H7 (cell line): ENCODE results near the gene WWC2. TPM values are rescaled to one million over a fixed set of nuclear protein-coding genes. Genes with fewer than 3 reads are reported as not detected.

Source experiments
- DNase-seq: peaks from one replicate; pipeline ENCODE4 v3.0.0; 2012
- H3K27me3 ChIP-seq: 2 replicates; pipeline ENCODE4 v1.6.0; 2011; ENCODE audit warnings: mild to moderate bottlenecking, low read length; ENCODE audit not compliant: control insufficient read depth, insufficient read depth
- H3K36me3 ChIP-seq: replicated peaks from 2 replicates; pipeline ENCODE4 v1.5.1; 2011; ENCODE audit warnings: low read length; ENCODE audit not compliant: control insufficient read depth, insufficient read depth
- H3K4me3 ChIP-seq: 2 replicates; pipeline ENCODE4 v1.5.1; 2011; ENCODE audit warnings: low read depth, mild to moderate bottlenecking, control low read depth, low read length, moderate library complexity; ENCODE audit not compliant: insufficient read depth
- total RNA-seq: library from RNA; depleted of rRNA; stranded (reverse); fragments of >200 nt; shearing (Covaris generic); gene quantifications from 2 replicates; pipeline ENCODE4 v1.2.3, GENCODE V29; 2014

Gene WWC2
- total RNA-seq, 1 experiment from 2014 or later: 28.7 TPM

GRCh38 chr4:183248201-183248600 lies 149.1 kb downstream of the WWC2 start:
- Histone ChIP-seq H3K27me3 (no peaks in the 10 kb centered on the region), H3K36me3 (peaks cover 16% of the 10 kb centered on the region), H3K4me3 (no peak overlapping the region)
- no peak for DNase-seq

- no peak for DNase-seq
- peaks cover 24% of the 10 kb centered on the region for H3K36me3 ChIP-seq
- H3K4me3 ChIP-seq: no peak overlapping the region
- no peaks in the 10 kb centered on the region for H3K27me3 ChIP-seq
These were observed 150.8 kb downstream of the WWC2 start for GRCh38 chr4:183249854-183250253.

GRCh38 chr4:183250831-183251230 lies 151.8 kb downstream of the WWC2 start:
- Histone ChIP-seq H3K27me3 (no peaks in the 10 kb centered on the region), H3K36me3 (peaks cover 24% of the 10 kb centered on the region), H3K4me3 (no peak overlapping the region)
- DNase-seq: no peak

GRCh38 chr4:183252959-183253358 lies 153.9 kb downstream of the WWC2 start:
- H3K27me3 ChIP-seq: no peaks in the 10 kb centered on the region
- peaks cover 27% of the 10 kb centered on the region for H3K36me3 ChIP-seq
- DNase-seq: no peak
- H3K4me3 ChIP-seq: no peak overlapping the region

GRCh38 chr4:183253451-183253850 lies 154.4 kb downstream of the WWC2 start:
- no peak overlapping the region for H3K4me3 ChIP-seq
- H3K27me3 ChIP-seq: no peaks in the 10 kb centered on the region
- no peak for DNase-seq
- peaks cover 27% of the 10 kb centered on the region for H3K36me3 ChIP-seq

- peaks cover 24% of the 10 kb centered on the region for H3K36me3 ChIP-seq
These were observed 155.1 kb downstream of the WWC2 start for GRCh38 chr4:183254162-183254561.

GRCh38 chr4:183255487-183255886 lies 156.4 kb downstream of the WWC2 start:
- Histone ChIP-seq H3K4me3 (no peak overlapping the region), H3K36me3 (peaks cover 26% of the 10 kb centered on the region), H3K27me3 (no peaks in the 10 kb centered on the region)
- no peak for DNase-seq

More at GRCh38 chr4:183254162-183254561, 155.1 kb downstream of the WWC2 start:
- DNase-seq: no peak
- no peak overlapping the region for H3K4me3 ChIP-seq
- H3K27me3 ChIP-seq: no peaks in the 10 kb centered on the region

GRCh38 chr4:183256343-183256742 lies 157.3 kb downstream of the WWC2 start:
- no peaks in the 10 kb centered on the region for H3K27me3 ChIP-seq
- no peak overlapping the region for H3K4me3 ChIP-seq
- DNase-seq: no peak
- peaks cover 30% of the 10 kb centered on the region for H3K36me3 ChIP-seq

GRCh38 chr4:183256756-183257385 lies 157.8 kb downstream of the WWC2 start:
- peak; percentile 76 for DNase-seq
- H3K36me3 ChIP-seq: peaks cover 30% of the 10 kb centered on the region
- no peak overlapping the region for H3K4me3 ChIP-seq
- H3K27me3 ChIP-seq: no peaks in the 10 kb centered on the region

GRCh38 chr4:183257808-183258207 lies 158.8 kb downstream of the WWC2 start:
- Histone ChIP-seq H3K36me3 (peaks cover 29% of the 10 kb centered on the region), H3K27me3 (no peaks in the 10 kb centered on the region), H3K4me3 (no peak overlapping the region)
- DNase-seq: peak; percentile 21

- H3K4me3 ChIP-seq: no peak overlapping the region
- DNase-seq: no peak
- H3K27me3 ChIP-seq: no peaks in the 10 kb centered on the region
- peaks cover 31% of the 10 kb centered on the region for H3K36me3 ChIP-seq
These were observed 161.6 kb downstream of the WWC2 start for GRCh38 chr4:183260491-183261151.

GRCh38 chr4:183261953-183262775 lies 163.1 kb downstream of the WWC2 start:
- Histone ChIP-seq H3K27me3 (no peaks in the 10 kb centered on the region), H3K36me3 (peaks cover 38% of the 10 kb centered on the region), H3K4me3 (no peak overlapping the region)
- DNase-seq: peak; percentile 63

- peaks cover 36% of the 10 kb centered on the region for H3K36me3 ChIP-seq
These were observed 163.7 kb downstream of the WWC2 start for GRCh38 chr4:183262776-183263100.

GRCh38 chr4:183263787-183264386 lies 164.8 kb downstream of the WWC2 start:
- no peak for DNase-seq
- Histone ChIP-seq H3K4me3 (no peak overlapping the region), H3K27me3 (no peaks in the 10 kb centered on the region), H3K36me3 (peaks cover 38% of the 10 kb centered on the region)

More at GRCh38 chr4:183262776-183263100, 163.7 kb downstream of the WWC2 start:
- no peak for DNase-seq
- no peak overlapping the region for H3K4me3 ChIP-seq
- no peaks in the 10 kb centered on the region for H3K27me3 ChIP-seq
